OCI-LY3 (cell line): ENCODE results near the gene ATP2A1.

Source experiments
- EZH2phosphoT487 ChIP-seq: fragments of 200-600 bp; shearing (Covaris generic); IDR thresholded peaks from 2 replicates; pipeline ENCODE4 v1.6.1; 2018; ENCODE audit warnings: antibody characterized with exemption, mixed run types, low read depth
- TF ChIP-seq, protein P1 (sequence below): fragments of 200-600, 300-600 bp; sonication (generic); IDR thresholded peaks from 2 replicates; pipeline ENCODE4 v1.5.1; 2014; ENCODE audit warnings: antibody characterized with exemption, low read length, low read depth

DNA sequence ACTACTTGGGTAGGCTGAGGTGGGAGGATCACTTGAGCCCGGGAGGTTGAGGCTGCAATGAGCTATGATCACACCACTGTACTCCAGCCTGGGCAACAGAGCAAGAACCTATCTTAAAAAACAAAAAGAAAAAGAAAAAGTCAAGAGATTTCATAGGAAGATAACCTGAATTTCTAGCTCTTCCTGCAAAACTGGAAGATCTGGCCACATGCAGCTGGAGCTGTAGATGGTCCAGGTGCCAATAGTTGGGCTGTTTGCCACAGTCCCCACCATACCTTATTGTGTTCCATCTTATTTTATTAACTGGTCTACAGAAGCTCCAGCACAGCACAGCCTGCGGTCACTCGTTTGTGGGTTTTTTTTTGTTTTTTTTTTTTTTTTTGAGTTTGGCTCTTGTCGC lies 15.0 kb downstream of the ATP2A1 start:
- TF ChIP-seq, protein P1, sequence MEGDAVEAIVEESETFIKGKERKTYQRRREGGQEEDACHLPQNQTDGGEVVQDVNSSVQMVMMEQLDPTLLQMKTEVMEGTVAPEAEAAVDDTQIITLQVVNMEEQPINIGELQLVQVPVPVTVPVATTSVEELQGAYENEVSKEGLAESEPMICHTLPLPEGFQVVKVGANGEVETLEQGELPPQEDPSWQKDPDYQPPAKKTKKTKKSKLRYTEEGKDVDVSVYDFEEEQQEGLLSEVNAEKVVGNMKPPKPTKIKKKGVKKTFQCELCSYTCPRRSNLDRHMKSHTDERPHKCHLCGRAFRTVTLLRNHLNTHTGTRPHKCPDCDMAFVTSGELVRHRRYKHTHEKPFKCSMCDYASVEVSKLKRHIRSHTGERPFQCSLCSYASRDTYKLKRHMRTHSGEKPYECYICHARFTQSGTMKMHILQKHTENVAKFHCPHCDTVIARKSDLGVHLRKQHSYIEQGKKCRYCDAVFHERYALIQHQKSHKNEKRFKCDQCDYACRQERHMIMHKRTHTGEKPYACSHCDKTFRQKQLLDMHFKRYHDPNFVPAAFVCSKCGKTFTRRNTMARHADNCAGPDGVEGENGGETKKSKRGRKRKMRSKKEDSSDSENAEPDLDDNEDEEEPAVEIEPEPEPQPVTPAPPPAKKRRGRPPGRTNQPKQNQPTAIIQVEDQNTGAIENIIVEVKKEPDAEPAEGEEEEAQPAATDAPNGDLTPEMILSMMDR = no peak
- TF ChIP-seq EZH2phosphoT487 = no peak
